Ascending aorta (tissue), 2 donors: ENCODE data around the gene ZNF496. TPM values are rescaled to one million over a fixed set of nuclear protein-coding genes. Genes with fewer than 3 reads are reported as not detected.

Experiments used
- DNase-seq, 2 donors: peaks; one replicate each; pipeline ENCODE4 v3.0.0-alpha.2; 2019; ENCODE audit warnings: low spot score in 2 of 2
- H3K27ac ChIP-seq, 2 donors: fragments of 200-600 bp; sonication (generic); one replicate each; pipeline ENCODE4 v1.5.1; 2016 to 2017; ENCODE audit warnings: mild to moderate bottlenecking in 1 of 2
- H3K27me3 ChIP-seq: fragments of 200-600 bp; sonication (generic); one replicate; pipeline ENCODE4 v1.5.1; 2017
- H3K36me3 ChIP-seq, 2 donors: fragments of 200-600 bp; sonication (generic); one replicate each; pipeline ENCODE4 v1.5.1; 2016
- H3K4me1 ChIP-seq, 2 donors: fragments of 200-600 bp; sonication (generic); one replicate each; pipeline ENCODE4 v1.5.1; 2016 to 2017; ENCODE audit warnings: mild to moderate bottlenecking in 1 of 2
- H3K4me3 ChIP-seq, 2 donors: fragments of 200-600 bp; sonication (generic); one replicate each; pipeline ENCODE4 v1.5.1; 2016 to 2017; ENCODE audit warnings: mild to moderate bottlenecking in 1 of 2
- H3K9me3 ChIP-seq, 2 donors: fragments of 200-600 bp; sonication (generic); one replicate each; pipeline ENCODE4 v1.5.1; 2016
- intact Hi-C: fragments of 100-400 bp; cut with DNase I; formaldehyde crosslinking; loops from one replicate; pipeline ENCODE4 v1.15.1; 2023
- total RNA-seq: library from RNA; depleted of rRNA; stranded (reverse); fragments of >200 nt; gene quantifications from one replicate; pipeline ENCODE4 v1.1.0, GENCODE V29; 2016
- TF ChIP-seq, protein P1 (sequence below), 3 experiments: fragments of 200-600 bp in 2 of 3; fragments of 450-650 bp in 1 of 3; sonication (generic) in 2 of 3; IDR thresholded peaks; one replicate each; pipeline ENCODE4 v1.5.1; 2016 to 2019; ENCODE audit warnings: antibody characterized with exemption in 3 of 3, mild to moderate bottlenecking in 1 of 3, moderate library complexity in 1 of 3

Gene ZNF496
- total RNA-seq, 1 donor from 2014 or later, result 38.5 TPM

DNA sequence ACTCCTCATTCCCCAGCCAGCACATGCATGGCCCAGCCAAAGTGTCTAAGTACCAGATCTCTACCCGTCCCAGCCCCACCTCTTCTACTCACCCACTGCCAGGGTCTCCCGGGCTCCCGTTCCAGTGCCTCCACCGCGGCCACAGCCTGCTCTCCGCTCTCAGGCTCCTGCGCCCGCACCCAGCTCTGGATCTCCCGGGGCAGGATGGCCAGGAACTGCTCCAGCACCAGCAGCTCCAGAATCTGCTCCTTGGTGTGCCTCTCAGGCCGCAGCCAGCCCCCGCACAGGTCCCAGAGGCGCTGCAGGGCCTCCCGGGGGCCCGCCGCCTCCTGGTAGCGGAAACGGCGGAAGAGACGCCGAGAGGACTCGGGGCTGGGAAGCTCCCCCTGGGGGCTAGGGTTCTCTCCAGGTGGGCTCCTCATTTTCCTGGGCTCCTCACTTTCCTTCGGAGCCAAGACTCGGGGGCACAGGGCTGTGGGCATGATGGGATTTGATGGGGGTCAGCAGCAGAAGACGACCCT lies 2.5 kb downstream of the ZNF496 start:
- TF ChIP-seq, protein P1, sequence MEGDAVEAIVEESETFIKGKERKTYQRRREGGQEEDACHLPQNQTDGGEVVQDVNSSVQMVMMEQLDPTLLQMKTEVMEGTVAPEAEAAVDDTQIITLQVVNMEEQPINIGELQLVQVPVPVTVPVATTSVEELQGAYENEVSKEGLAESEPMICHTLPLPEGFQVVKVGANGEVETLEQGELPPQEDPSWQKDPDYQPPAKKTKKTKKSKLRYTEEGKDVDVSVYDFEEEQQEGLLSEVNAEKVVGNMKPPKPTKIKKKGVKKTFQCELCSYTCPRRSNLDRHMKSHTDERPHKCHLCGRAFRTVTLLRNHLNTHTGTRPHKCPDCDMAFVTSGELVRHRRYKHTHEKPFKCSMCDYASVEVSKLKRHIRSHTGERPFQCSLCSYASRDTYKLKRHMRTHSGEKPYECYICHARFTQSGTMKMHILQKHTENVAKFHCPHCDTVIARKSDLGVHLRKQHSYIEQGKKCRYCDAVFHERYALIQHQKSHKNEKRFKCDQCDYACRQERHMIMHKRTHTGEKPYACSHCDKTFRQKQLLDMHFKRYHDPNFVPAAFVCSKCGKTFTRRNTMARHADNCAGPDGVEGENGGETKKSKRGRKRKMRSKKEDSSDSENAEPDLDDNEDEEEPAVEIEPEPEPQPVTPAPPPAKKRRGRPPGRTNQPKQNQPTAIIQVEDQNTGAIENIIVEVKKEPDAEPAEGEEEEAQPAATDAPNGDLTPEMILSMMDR (IDR thresholded peaks at IDR 0.05), result no peak
- intact Hi-C loops, result no loop called here
- Histone ChIP-seq H3K9me3 (no peaks in the 10 kb centered on the region), H3K27me3 (no peaks in the 10 kb centered on the region), H3K4me3 (no peak overlapping the region), H3K27ac (no peak overlapping the region), H3K4me1 (peaks cover 7% of the 10 kb centered on the region in 2 donors), H3K36me3 (peaks cover 24 to 28% of the 10 kb centered on the region in 2 donors)
- DNase-seq, result no peak

DNA sequence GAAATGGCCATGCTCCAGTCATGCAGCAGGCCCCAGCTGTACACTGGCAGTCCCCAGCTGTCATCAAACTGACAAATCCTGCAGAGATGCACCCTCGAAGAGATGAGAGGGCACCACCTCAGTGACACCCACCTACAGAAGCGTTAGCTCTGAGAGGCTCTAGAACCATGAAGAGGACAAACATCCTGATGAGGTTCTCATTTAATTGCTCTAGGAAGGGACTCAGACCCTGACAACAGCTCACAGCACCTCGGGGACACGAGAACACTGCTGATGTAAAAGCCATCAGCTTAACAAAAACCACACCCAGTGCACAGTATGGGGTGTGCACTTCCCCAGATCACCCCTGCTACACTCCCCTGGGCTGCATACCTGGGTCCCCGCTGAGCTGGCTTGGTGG lies 3.4 kb downstream of the ZNF496 start:
- Histone ChIP-seq H3K27ac (no peak overlapping the region), H3K9me3 (no peaks in the 10 kb centered on the region), H3K4me3 (no peak overlapping the region), H3K4me1 (peaks cover 7% of the 10 kb centered on the region in 2 donors), H3K36me3 (peaks cover 24 to 29% of the 10 kb centered on the region in 2 donors), H3K27me3 (no peaks in the 10 kb centered on the region)
- DNase-seq, result no peak
- intact Hi-C loops, result no loop called here
- TF ChIP-seq, protein P1 (IDR thresholded peaks at IDR 0.05), result no peak

DNA sequence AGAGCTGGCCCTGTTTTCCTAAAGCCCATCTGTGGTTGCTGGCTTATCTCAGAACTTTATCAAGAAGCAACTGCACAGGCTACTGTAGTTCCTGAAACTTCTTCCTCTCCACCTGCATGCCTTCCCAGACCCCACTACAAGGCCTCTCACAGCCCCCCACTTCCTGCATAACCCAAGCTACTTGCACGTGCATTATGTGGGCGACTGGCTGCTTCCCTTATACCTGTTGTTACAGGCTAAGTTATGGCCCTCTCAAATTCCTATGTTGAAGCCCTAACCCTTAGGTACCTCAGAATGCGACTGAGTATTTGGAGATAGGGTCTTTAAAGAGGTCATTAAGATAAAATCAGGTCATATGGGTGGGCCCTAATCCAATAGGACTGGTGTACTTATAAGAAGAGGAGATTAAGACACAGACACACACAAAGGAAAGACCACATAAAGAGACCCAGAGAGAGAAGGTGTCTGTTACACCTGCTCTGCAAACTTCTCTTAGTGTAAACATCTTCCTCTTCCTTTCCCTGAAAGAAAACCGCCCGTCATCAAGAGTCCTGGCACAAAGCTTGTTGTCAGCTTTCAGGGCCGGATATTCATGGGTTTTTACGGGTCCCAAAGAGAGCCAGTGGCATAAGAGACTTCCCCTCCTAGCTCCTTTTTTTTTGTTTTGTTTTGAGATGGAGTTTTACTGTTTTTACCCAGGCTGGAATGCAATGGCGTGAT lies 5.1 kb downstream of the ZNF496 start:
- H3K9me3 ChIP-seq, result no peaks in the 10 kb centered on the region
- H3K27ac ChIP-seq, result no peak overlapping the region
- TF ChIP-seq, protein P1 (IDR thresholded peaks at IDR 0.05), result no peak
- peaks cover 34 to 47% of the 10 kb centered on the region in 2 donors for H3K36me3 ChIP-seq
- DNase-seq, result no peak
- no peaks in the 10 kb centered on the region for H3K27me3 ChIP-seq
- H3K4me3 ChIP-seq, result no peak overlapping the region
- H3K4me1 ChIP-seq, result peaks cover 7% of the 10 kb centered on the region in 2 donors
- intact Hi-C loops, result no loop called here

DNA sequence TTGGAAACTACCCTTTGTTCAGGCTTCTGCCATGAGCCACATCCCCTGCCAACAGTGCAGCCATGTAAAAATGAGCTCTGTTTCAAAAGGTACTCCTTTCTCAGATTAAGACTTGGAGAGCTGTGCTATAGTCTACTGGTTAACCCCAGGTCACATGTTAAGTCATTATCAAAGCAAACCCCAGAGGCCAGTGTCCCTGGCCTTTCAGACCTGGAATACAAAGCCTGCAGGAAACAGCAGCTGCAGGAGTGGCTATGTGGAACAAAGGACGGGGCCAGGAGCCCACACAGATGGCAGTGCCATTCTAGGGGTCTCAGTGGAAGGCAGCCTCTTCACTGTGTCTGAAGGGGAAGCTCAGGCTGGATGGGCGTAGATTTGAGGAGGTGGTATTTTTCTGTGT lies 6.7 kb downstream of the ZNF496 start:
- intact Hi-C loops, result no loop called here
- DNase-seq, result no peak
- H3K27me3 ChIP-seq, result no peaks in the 10 kb centered on the region
- H3K27ac ChIP-seq, result no peak overlapping the region
- H3K4me3 ChIP-seq, result no peak overlapping the region
- no peaks in the 10 kb centered on the region for H3K4me1 ChIP-seq
- TF ChIP-seq, protein P1 (IDR thresholded peaks at IDR 0.05), result no peak
- no peaks in the 10 kb centered on the region for H3K9me3 ChIP-seq
- H3K36me3 ChIP-seq, result peaks cover 44 to 56% of the 10 kb centered on the region in 2 donors

DNA sequence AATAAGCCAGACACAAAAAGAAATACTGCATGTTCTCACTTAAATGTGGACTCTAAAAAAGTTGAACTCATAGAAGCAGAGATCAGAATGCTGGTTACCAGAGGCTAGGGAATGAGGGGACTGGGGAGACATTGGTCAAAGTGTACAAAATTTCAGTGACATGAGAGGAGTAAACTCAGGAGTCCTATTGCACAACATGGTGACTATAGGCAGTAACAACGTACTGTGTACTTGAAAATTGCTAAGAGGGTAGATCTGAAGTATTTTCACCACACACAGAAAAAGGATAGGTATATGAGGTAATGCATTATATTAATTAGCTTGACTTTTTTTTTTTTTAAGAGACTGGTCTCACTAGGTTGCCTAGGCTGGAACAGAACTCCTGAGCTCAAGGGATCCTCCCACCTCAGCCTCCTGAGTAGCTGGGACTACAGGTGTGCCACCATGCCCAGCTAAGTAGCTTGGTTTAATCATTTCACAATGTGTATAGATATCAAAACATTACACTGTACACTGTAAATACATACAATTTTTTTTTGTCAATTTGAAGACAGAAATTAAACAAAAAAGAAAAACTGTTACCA lies 7.4 kb downstream of the ZNF496 start:
- intact Hi-C loops, result no loop called here
- Histone ChIP-seq H3K27me3 (no peaks in the 10 kb centered on the region), H3K9me3 (no peaks in the 10 kb centered on the region), H3K36me3 (peaks cover 40 to 61% of the 10 kb centered on the region in 2 donors), H3K4me3 (no peak overlapping the region), H3K27ac (no peak overlapping the region), H3K4me1 (no peaks in the 10 kb centered on the region)
- TF ChIP-seq, protein P1 (IDR thresholded peaks at IDR 0.05), result no peak
- DNase-seq, result no peak
